Adrenal gland (tissue), 12 donors: Measurements from ENCODE around the gene IQGAP1. TPM values are rescaled to one million over a fixed set of nuclear protein-coding genes. Genes with fewer than 3 reads are reported as not detected.

Experiments used
- DNase-seq, 7 donors: peaks; one replicate each; pipeline ENCODE4 v3.0.0-alpha.2; 2019 to 2020
- H3K27ac ChIP-seq, 5 donors: fragments of 200-600 bp; sonication (generic) in 4 of 5; 1 replicate in 3 of 5; 2 replicates in 2 of 5; pipeline versions ENCODE4 v1.5.1 to v1.8.0; 2016 to 2020; ENCODE audit warnings: mild to moderate bottlenecking in 1 of 5
- H3K27me3 ChIP-seq: fragments of 200-600 bp; 2 replicates; pipeline ENCODE4 v1.8.0; 2021
- H3K36me3 ChIP-seq, 2 donors: fragments of 200-600 bp; replicated peaks in 1 of 2; 1 replicate in 1 of 2; 2 replicates in 1 of 2; pipeline versions ENCODE4 v1.5.1 to v1.8.0; 2018 to 2022
- H3K4me1 ChIP-seq, 2 donors: fragments of 200-600 bp; replicated peaks in 1 of 2; 1 replicate in 1 of 2; 2 replicates in 1 of 2; pipeline versions ENCODE4 v1.5.1 to v1.8.0; 2018 to 2021
- H3K4me3 ChIP-seq, 4 donors: fragments of 200-600 bp; sonication (generic) in 3 of 4; one replicate each; pipeline ENCODE4 v1.5.1; 2016 to 2018
- H3K9me3 ChIP-seq, 3 donors: fragments of 200-600 bp; sonication (generic) in 1 of 3; replicated peaks in 1 of 3; 1 replicate in 2 of 3; 2 replicates in 1 of 3; pipeline versions ENCODE4 v1.5.1 to v1.8.0; 2016 to 2021
- CTCF ChIP-seq, 6 experiments: fragments of 450-650 bp in 4 of 6; fragments of 200-600 bp in 2 of 6; sonication (generic) in 1 of 6; IDR thresholded peaks; 1 replicate in 5 of 6; 2 replicates in 1 of 6; pipeline versions ENCODE4 v1.5.1 to v1.8.0; 2016 to 2021; ENCODE audit warnings: antibody characterized with exemption in 6 of 6, mild to moderate bottlenecking in 2 of 6, moderate library complexity in 1 of 6
- POLR2A ChIP-seq, 2 donors: fragments of 450-650 bp; IDR thresholded peaks; one replicate each; pipeline ENCODE4 v1.6.1; 2017; ENCODE audit warnings: antibody characterized with exemption in 2 of 2, mild to moderate bottlenecking in 2 of 2, moderate library complexity in 1 of 2
- WGBS, 4 donors: extraction: QIAGEN DNeasy Blood & Tissue Kit in 2 of 4; methylation state at CpG; one replicate each; pipeline versions ENCODE4 v1.1.5 to v1.1.7; 2013 to 2017; 5-methylcytosine and 5-hydroxymethylcytosine counted together
- intact Hi-C, 2 donors: fragments of 100-400 bp; cut with DNase I; formaldehyde crosslinking; loops; one replicate each; pipeline versions ENCODE4 v1.14.1 to v1.15.0; 2022 to 2023
- polyA plus RNA-seq, 3 donors: library from polyadenylated mRNA; stranded (reverse); fragments of 200-250 nt in 2 of 3; fragments of 350-450 nt in 1 of 3; fragmentation: Illumina TruSeq in 1 of 3; extraction: RNeasy Lipid Tissue Mini Kit (QIAGEN cat#74804) in 1 of 3; gene quantifications; one replicate each; pipeline ENCODE4 v1.2.3, GENCODE V29; 2013 to 2014
- total RNA-seq, 9 donors: library from RNA; depleted of rRNA in 4 of 9; stranded (reverse); fragments of >200 nt in 4 of 9; fragments of 120-200 nt in 1 of 9; fragmentation: NEBNext Ultra II Directional in 1 of 9; extraction: Animal tissue kit (Norgen Biotek cat#: 25700) in 1 of 9; gene quantifications; one replicate each; pipeline versions ENCODE4 v1.1.0 to v1.2.4, GENCODE V29; 2013 to 2023
- donor health status: healthy with polysubstance abuse.
- donor health status: Bipolar disorder and iron deficiency.
- donor health status: DM: yes; HTN: yes; CAD: no.
- donor health status: DM: no; HTN: no; CAD: no.
- donor health status: DM: no; HTN: no; CAD: no.
- donor health status: DM: yes; HTN: yes; CAD: no.

The IQGAP1 gene
- total and polyA plus RNA-seq, 12 donors, result 34.3 to 261 (median 150) TPM

GRCh38 chr15:90539789-90540188 is 151.7 kb downstream of the IQGAP1 start:
- TF ChIP-seq POLR2A (IDR thresholded peaks at IDR 0.05), result no peak
- TF ChIP-seq CTCF (IDR thresholded peaks at IDR 0.05), result no peak
- peaks cover 9 to 25% of the 10 kb centered on the region in 2 donors for H3K4me1 ChIP-seq
- H3K4me3 ChIP-seq, result no peak overlapping the region
- 84 to 96% (median 92%) methylated on average over 10 of the region's 10 CpGs for WGBS, 4 donors
- H3K27ac ChIP-seq, result no peak overlapping the region
- DNase-seq, result no peak
- intact Hi-C loops, result loop anchor here in 1 of 2 donors (5.0 kb wide), 1 partner anchor 68 kb away; no protein-coding TSS in a partner anchor
- H3K9me3 ChIP-seq, result no peaks in the 10 kb centered on the region
- no peaks in the 10 kb centered on the region for H3K36me3 ChIP-seq
- H3K27me3 ChIP-seq, result no peaks in the 10 kb centered on the region

DNA sequence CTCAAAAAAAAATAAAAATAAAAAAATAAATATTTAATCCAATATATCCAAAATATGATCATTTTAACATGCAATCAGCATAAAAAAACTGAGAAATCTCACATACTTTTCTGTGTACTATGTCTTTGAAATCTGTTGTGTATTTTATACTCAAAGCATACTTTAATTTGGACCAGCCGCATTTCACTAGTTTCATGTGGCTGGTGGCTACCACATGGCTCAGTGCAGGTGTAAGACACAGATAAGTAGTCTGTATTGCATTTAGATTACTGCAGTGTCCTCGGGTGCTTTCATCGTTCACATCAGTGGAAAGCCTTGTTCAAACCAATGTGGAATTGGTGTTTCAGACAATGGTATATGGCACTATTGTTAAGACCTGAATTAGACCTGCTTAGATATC is 152.7 kb downstream of the IQGAP1 start:
- Histone ChIP-seq H3K36me3 (no peaks in the 10 kb centered on the region), H3K9me3 (no peaks in the 10 kb centered on the region), H3K4me3 (no peak overlapping the region), H3K27ac (no peak overlapping the region), H3K27me3 (no peaks in the 10 kb centered on the region), H3K4me1 (peaks cover 7 to 19% of the 10 kb centered on the region in 2 donors)
- intact Hi-C loops, result no loop called here
- DNase-seq, result no peak
- TF ChIP-seq POLR2A (IDR thresholded peaks at IDR 0.05), result no peak
- TF ChIP-seq CTCF (IDR thresholded peaks at IDR 0.05), result no peak
- WGBS, 4 donors, result 76 to 85% (median 81%) methylated on average over 3 of the region's 3 CpGs

DNA sequence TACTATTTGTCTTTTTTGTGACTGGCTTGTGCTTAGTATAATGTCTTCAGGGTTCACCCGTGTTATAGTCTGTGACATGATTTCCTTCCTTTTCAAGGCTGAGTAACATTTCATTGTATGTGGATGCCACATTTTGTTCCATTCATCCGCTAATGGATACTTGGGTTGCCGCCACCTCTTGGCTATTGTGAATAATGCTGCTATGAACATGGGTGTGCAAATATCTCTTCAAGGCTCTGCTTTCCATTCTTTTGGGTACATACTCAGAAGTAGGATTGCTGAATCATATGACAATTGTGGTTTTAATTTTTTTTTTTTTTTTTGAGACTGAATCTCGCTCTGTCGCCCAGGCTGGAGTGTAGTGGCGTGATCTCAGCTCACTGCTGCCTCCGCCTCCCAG is 157.1 kb downstream of the IQGAP1 start:
- Histone ChIP-seq H3K27ac (no peak overlapping the region), H3K4me1 (peaks cover 0 to 13% of the 10 kb centered on the region in 2 donors), H3K36me3 (no peaks in the 10 kb centered on the region), H3K9me3 (no peaks in the 10 kb centered on the region), H3K27me3 (no peaks in the 10 kb centered on the region), H3K4me3 (no peak overlapping the region)
- intact Hi-C loops, result no loop called here
- TF ChIP-seq CTCF (IDR thresholded peaks at IDR 0.05), result no peak
- TF ChIP-seq POLR2A (IDR thresholded peaks at IDR 0.05), result no peak
- WGBS, 4 donors, result 89 to 94% (median 92%) methylated on average over 7 of the region's 7 CpGs
- no peak for DNase-seq

GRCh38 chr15:90547540-90547939 is 159.5 kb downstream of the IQGAP1 start:
- Histone ChIP-seq H3K4me1 (peaks cover 3 to 34% of the 10 kb centered on the region in 2 donors), H3K9me3 (no peaks in the 10 kb centered on the region), H3K27ac (peak overlapping the region in 1 of 5 donors; percentile 44), H3K4me3 (no peak overlapping the region), H3K36me3 (no peaks in the 10 kb centered on the region), H3K27me3 (no peaks in the 10 kb centered on the region)
- no peak for DNase-seq
- 49 to 62% (median 55%) methylated on average over 2 of the region's 2 CpGs for WGBS, 4 donors
- intact Hi-C loops, result no loop called here
- TF ChIP-seq POLR2A (IDR thresholded peaks at IDR 0.05) (no peak), CTCF (IDR thresholded peaks at IDR 0.05) (no peak)
